Endothelial cell of umbilical vein (primary cell): ENCODE results near the gene KIF25. TPM values are rescaled to one million over a fixed set of nuclear protein-coding genes. Genes with fewer than 3 reads are reported as not detected.

Source experiments
- BruUV-seq: library from RNA; stranded (reverse); fragments of 400-500 nt; replicated peaks from 2 replicates; lab custom pipeline; 2021; lab: Mats Ljungman, UMichigan
- CTCF ChIA-PET: fragments of 300-600, 350-600 bp; sonication (Branson Sonifier 250); formaldehyde crosslinking; loops from one replicate; lab custom pipeline; 2021; ENCODE audit warnings: antibody characterized with exemption, inconsistent platforms; lab: Charles Lee
- POLR2A ChIA-PET: fragments of 300-600, 350-600 bp; sonication (Branson Sonifier 250); formaldehyde crosslinking; loops from one replicate; lab custom pipeline; 2021; ENCODE audit warnings: antibody characterized with exemption, inconsistent platforms; lab: Charles Lee
- DNase-seq: peaks from one replicate; pipeline ENCODE4 v3.0.0-alpha.2; 2011; ENCODE audit warnings: low read depth, low spot score
- FAIRE-seq: peaks from 2 replicates; lab custom pipeline; 2011; peaks lifted over from hg19 to GRCh38; lab: Jason Lieb, UNC
- H2AFZ ChIP-seq: 2 replicates; pipeline ENCODE4 v1.6.0; 2012; ENCODE audit warnings: low read depth, low read length, control low read depth, inconsistent platforms
- H3K27ac ChIP-seq: 2 replicates; pipeline ENCODE4 v1.5.1; 2011; ENCODE audit warnings: low read depth, mild to moderate bottlenecking, control low read depth, low read length, moderate library complexity; ENCODE audit not compliant: insufficient read depth
- H3K27me3 ChIP-seq, 2 experiments: 2 replicates each; pipeline versions ENCODE4 v1.6.0 to v1.6.1; 2011; ENCODE audit warnings: low read length in 2 of 2, mixed read lengths in 1 of 2; ENCODE audit not compliant: control insufficient read depth in 2 of 2, insufficient read depth in 2 of 2
- H3K36me3 ChIP-seq, 2 experiments: 2 replicates in 1 of 2; 3 replicates in 1 of 2; pipeline ENCODE4 v1.5.1; 2011; ENCODE audit warnings: low read length in 2 of 2, mild to moderate bottlenecking in 1 of 2, moderate library complexity in 1 of 2; ENCODE audit not compliant: control insufficient read depth in 2 of 2, insufficient read depth in 2 of 2; ENCODE audit errors: extremely low read depth in 1 of 2
- H3K4me1 ChIP-seq: 3 replicates; pipeline ENCODE4 v1.5.1; 2011; ENCODE audit warnings: mild to moderate bottlenecking, low read length; ENCODE audit not compliant: control insufficient read depth, insufficient read depth; ENCODE audit errors: extremely low read depth
- H3K4me2 ChIP-seq: 2 replicates; pipeline ENCODE4 v1.6.1; 2011; ENCODE audit warnings: low read length, control low read depth, mixed read lengths; ENCODE audit not compliant: insufficient read depth
- H3K4me3 ChIP-seq, 3 experiments: fragments of 200-600 bp in 1 of 3; sonication (generic), shearing (Covaris generic) in 1 of 3; replicated peaks in 1 of 3; 2 replicates each; pipeline ENCODE4 v1.5.1; 2011 to 2016; ENCODE audit warnings: control low read depth in 3 of 3, low read length in 3 of 3, mild to moderate bottlenecking in 2 of 3, inconsistent platforms in 1 of 3, low read depth in 1 of 3, moderate library complexity in 1 of 3; ENCODE audit not compliant: insufficient read depth in 1 of 3
- H3K79me2 ChIP-seq: 2 replicates; pipeline ENCODE4 v1.6.0; 2012; ENCODE audit warnings: low read length, inconsistent platforms; ENCODE audit not compliant: control insufficient read depth, insufficient read depth
- H3K9ac ChIP-seq: replicated peaks from 2 replicates; pipeline ENCODE3; 2011; ENCODE audit warnings: low read length, control low read depth; ENCODE audit not compliant: insufficient read depth; ENCODE audit errors: extremely low read depth
- H3K9me1 ChIP-seq: replicated peaks from 3 replicates; pipeline ENCODE4 v1.6.0; 2011; ENCODE audit warnings: mild to moderate bottlenecking, low read length; ENCODE audit not compliant: control insufficient read depth, insufficient read depth; ENCODE audit errors: extremely low read depth
- H3K9me3 ChIP-seq: replicated peaks from 2 replicates; pipeline ENCODE4 v1.5.1; 2012; ENCODE audit warnings: low read length, inconsistent platforms; ENCODE audit not compliant: control insufficient read depth, insufficient read depth
- H4K20me1 ChIP-seq: replicated peaks from 2 replicates; pipeline ENCODE3; 2011; ENCODE audit warnings: mild to moderate bottlenecking, low read length; ENCODE audit not compliant: control insufficient read depth, insufficient read depth; ENCODE audit errors: extremely low read depth
- EZH2 ChIP-seq: IDR thresholded peaks from 2 replicates; pipeline ENCODE4 v1.6.1; 2012; ENCODE audit warnings: borderline replicate concordance, low read depth, mild to moderate bottlenecking, moderate library complexity, low read length, inconsistent platforms; ENCODE audit not compliant: severe bottlenecking
- FOS ChIP-seq: IDR thresholded peaks from 2 replicates; pipeline ENCODE4 v1.6.1; 2011; ENCODE audit warnings: mild to moderate bottlenecking, low read length, moderate library complexity, borderline replicate concordance; ENCODE audit not compliant: insufficient read depth
- GATA2 ChIP-seq: IDR thresholded peaks from 2 replicates; pipeline ENCODE4 v1.7.0; 2011; ENCODE audit warnings: low read depth, mild to moderate bottlenecking, moderate library complexity, mixed read lengths, low read length; ENCODE audit not compliant: insufficient read length, insufficient read depth
- JUN ChIP-seq: IDR thresholded peaks from 2 replicates; pipeline ENCODE4 v1.6.1; 2011; ENCODE audit warnings: borderline replicate concordance, low read depth; ENCODE audit not compliant: insufficient read length, insufficient read depth
- MYC ChIP-seq: IDR thresholded peaks from one replicate; pipeline ENCODE4 v1.6.1; 2011; ENCODE audit warnings: mild to moderate bottlenecking, low read depth, low read length
- POLR2A ChIP-seq: IDR thresholded peaks from 2 replicates; pipeline ENCODE4 v1.6.1; 2012; ENCODE audit warnings: low read depth, mild to moderate bottlenecking, control low read depth, low read length
- POLR2AphosphoS5 ChIP-seq: IDR thresholded peaks from 2 replicates; pipeline ENCODE4 v1.6.1; 2012; ENCODE audit warnings: low read depth, mild to moderate bottlenecking, control low read depth, low read length, moderate library complexity; ENCODE audit not compliant: insufficient read depth
- dilution Hi-C: fragments of 300-500 bp; cut with MboI; formaldehyde crosslinking; loops from one replicate; pipeline ENCODE4 v1.15.0; 2019; ENCODE audit warnings: low sequenced_read_pairs; ENCODE audit not compliant: extremely low pct_ligation_motif_present
- intact Hi-C: fragments of 100-400 bp; cut with micrococcal nuclease; formaldehyde crosslinking; loops from one replicate; pipeline ENCODE4 v1.10.0; 2022
- polyA plus RNA-seq, 4 experiments: library from polyadenylated mRNA; depleted of rRNA in 3 of 4; stranded (reverse) in 3 of 4; unstranded in 1 of 4; fragments of >200 nt; gene quantifications; 2 replicates each; pipeline versions ENCODE4 v1.2.1 to v1.2.3, GENCODE V29; 2011 to 2012; ENCODE audit warnings: missing spikeins in 1 of 4
- total RNA-seq: library from RNA; stranded (reverse); gene quantifications from 2 replicates; pipeline ENCODE4 v1.2.3, GENCODE V29; 2021
- TF ChIP-seq, protein P1 (sequence below): IDR thresholded peaks from 2 replicates; pipeline ENCODE4 v1.6.1; 2011; ENCODE audit not compliant: insufficient read depth, insufficient read length
- TF ChIP-seq, protein P2 (sequence below), 2 donors: IDR thresholded peaks; 1 replicate in 1 of 2; 2 replicates in 1 of 2; pipeline ENCODE4 v1.5.1; 2011; ENCODE audit warnings: low read length in 2 of 2, mild to moderate bottlenecking in 2 of 2, moderate library complexity in 2 of 2, control low read depth in 1 of 2, inconsistent platforms in 1 of 2, low read depth in 1 of 2; ENCODE audit not compliant: insufficient read depth in 1 of 2; ENCODE audit errors: extremely low read depth in 1 of 2

The KIF25 gene
- total and polyA plus RNA-seq, 2 donors (not counting 3 experiments of a cell fraction or from before 2014, with no cell fraction given) = not detected

DNA sequence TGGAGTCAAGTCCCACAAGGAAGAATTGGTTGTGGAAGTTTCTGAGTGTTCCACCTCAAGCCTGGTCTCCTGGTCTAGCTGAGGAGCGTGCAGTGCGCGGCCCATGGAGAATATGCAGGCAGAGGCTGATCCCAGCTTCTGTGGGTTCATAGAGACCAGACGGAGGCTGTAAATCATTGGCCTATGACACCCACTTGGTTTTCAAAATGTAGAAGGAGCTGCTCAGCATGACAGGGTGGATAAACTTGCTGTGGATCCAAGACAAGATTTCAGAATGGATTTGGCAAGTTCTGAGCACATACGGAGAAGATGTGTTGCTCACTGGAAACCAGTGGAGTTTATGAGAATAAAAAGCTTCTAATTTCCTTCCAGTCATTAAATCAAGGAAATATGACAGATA is 744 bp downstream of the KIF25 start:
- dilution Hi-C loops = no loop called here
- intact Hi-C loops = no loop called here
- Histone ChIP-seq H3K79me2 (no peaks in the 10 kb centered on the region), H3K36me3 (no peaks in the 10 kb centered on the region), H3K27ac (no peak overlapping the region), H4K20me1 (no peaks in the 10 kb centered on the region), H3K4me1 (peaks cover 10% of the 10 kb centered on the region), H3K9ac (no peak overlapping the region), H3K4me3 (no peak overlapping the region), H3K9me1 (no peaks in the 10 kb centered on the region), H2AFZ (no peak overlapping the region), H3K4me2 (no peak overlapping the region), H3K9me3 (no peaks in the 10 kb centered on the region), H3K27me3 (no peaks in the 10 kb centered on the region)
- ChIA-PET CTCF (no interaction called here), POLR2A (no interaction called here)
- no TSS peak for BruUV-seq
- DNase-seq = no peak
- no peak for FAIRE-seq
- TF ChIP-seq FOS = no peak
- no peak for TF ChIP-seq JUN
- TF ChIP-seq, protein P1, sequence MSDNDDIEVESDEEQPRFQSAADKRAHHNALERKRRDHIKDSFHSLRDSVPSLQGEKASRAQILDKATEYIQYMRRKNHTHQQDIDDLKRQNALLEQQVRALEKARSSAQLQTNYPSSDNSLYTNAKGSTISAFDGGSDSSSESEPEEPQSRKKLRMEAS = no peak
- no peak for TF ChIP-seq GATA2
- no peak for TF ChIP-seq POLR2AphosphoS5
- TF ChIP-seq, protein P2, sequence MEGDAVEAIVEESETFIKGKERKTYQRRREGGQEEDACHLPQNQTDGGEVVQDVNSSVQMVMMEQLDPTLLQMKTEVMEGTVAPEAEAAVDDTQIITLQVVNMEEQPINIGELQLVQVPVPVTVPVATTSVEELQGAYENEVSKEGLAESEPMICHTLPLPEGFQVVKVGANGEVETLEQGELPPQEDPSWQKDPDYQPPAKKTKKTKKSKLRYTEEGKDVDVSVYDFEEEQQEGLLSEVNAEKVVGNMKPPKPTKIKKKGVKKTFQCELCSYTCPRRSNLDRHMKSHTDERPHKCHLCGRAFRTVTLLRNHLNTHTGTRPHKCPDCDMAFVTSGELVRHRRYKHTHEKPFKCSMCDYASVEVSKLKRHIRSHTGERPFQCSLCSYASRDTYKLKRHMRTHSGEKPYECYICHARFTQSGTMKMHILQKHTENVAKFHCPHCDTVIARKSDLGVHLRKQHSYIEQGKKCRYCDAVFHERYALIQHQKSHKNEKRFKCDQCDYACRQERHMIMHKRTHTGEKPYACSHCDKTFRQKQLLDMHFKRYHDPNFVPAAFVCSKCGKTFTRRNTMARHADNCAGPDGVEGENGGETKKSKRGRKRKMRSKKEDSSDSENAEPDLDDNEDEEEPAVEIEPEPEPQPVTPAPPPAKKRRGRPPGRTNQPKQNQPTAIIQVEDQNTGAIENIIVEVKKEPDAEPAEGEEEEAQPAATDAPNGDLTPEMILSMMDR (IDR thresholded peaks at IDR 0.05; ENCODE audit: extremely low read depth in 1 of 2, insufficient read depth in 1 of 2, low read depth in 1 of 2, low read length in 2 of 2) = no peak
- TF ChIP-seq EZH2 = no peak
- TF ChIP-seq MYC = no peak
- no peak for TF ChIP-seq POLR2A
